GM23338 (cell line): ENCODE results near the gene TTC31. TPM values are rescaled to one million over a fixed set of nuclear protein-coding genes. Genes with fewer than 3 reads are reported as not detected.

Source experiments
- ATAC-seq: fragments of 200-7000 bp; cut with Tn5 transposase; 3 replicates; pipeline ENCODE4 v1.9.1; 2020
- DNase-seq: peaks from one replicate; pipeline ENCODE4 v3.0.0-alpha.2; 2015; ENCODE audit warnings: low spot score
- H2AFZ ChIP-seq: fragments of 200-600 bp; sonication (generic); 2 replicates; pipeline ENCODE4 v1.8.0; 2016; ENCODE audit warnings: antibody characterized with exemption, mild to moderate bottlenecking, moderate library complexity
- H3F3A ChIP-seq: fragments of 200-600 bp; sonication (generic); replicated peaks from 2 replicates; pipeline ENCODE4 v1.8.0; 2017; ENCODE audit warnings: antibody characterized with exemption, mixed run types, low read depth
- H3K27ac ChIP-seq: fragments of 200-600 bp; sonication (generic); 2 replicates; pipeline ENCODE4 v1.6.1; 2016; ENCODE audit warnings: low read depth
- H3K27me3 ChIP-seq: fragments of 200-600 bp; sonication (generic); 2 replicates; pipeline ENCODE4 v1.8.0; 2016; ENCODE audit warnings: mild to moderate bottlenecking, mixed run types, moderate library complexity; ENCODE audit not compliant: insufficient read depth
- H3K36me3 ChIP-seq: fragments of 200-600 bp; sonication (generic); 2 replicates; pipeline ENCODE4 v1.8.0; 2016; ENCODE audit warnings: mild to moderate bottlenecking; ENCODE audit not compliant: insufficient read depth
- H3K4me1 ChIP-seq: fragments of 200-600 bp; sonication (generic); 2 replicates; pipeline ENCODE4 v1.8.0; 2016; ENCODE audit warnings: mild to moderate bottlenecking, moderate library complexity; ENCODE audit not compliant: insufficient read depth
- H3K4me2 ChIP-seq: fragments of 200-600 bp; sonication (generic); 2 replicates; pipeline ENCODE4 v1.7.1; 2017; ENCODE audit warnings: mixed run types
- H3K4me3 ChIP-seq: fragments of 200-600 bp; sonication (generic); 2 replicates; pipeline ENCODE4 v1.6.1; 2016; ENCODE audit warnings: mixed run types
- H3K79me2 ChIP-seq: fragments of 200-600 bp; sonication (generic); replicated peaks from 2 replicates; pipeline ENCODE4 v1.8.0; 2017; ENCODE audit warnings: mild to moderate bottlenecking; ENCODE audit not compliant: insufficient read depth
- H3K9me2 ChIP-seq: fragments of 200-600 bp; sonication (generic); 2 replicates; pipeline ENCODE4 v1.8.0; 2017; ENCODE audit not compliant: insufficient read depth
- H4K20me1 ChIP-seq: fragments of 200-600 bp; sonication (generic); replicated peaks from 2 replicates; pipeline ENCODE4 v1.8.0; 2017; ENCODE audit warnings: mild to moderate bottlenecking; ENCODE audit not compliant: insufficient read depth
- H3K27ac Mint-ChIP-seq: 2 replicates; pipeline ENCODE4 v1.8.0; 2020; ENCODE audit warnings: inconsistent platforms, mild to moderate bottlenecking, moderate library complexity, mixed read lengths
- H3K27me3 Mint-ChIP-seq: 3 replicates; pipeline ENCODE4 v1.8.0; 2022; ENCODE audit warnings: low read depth, mild to moderate bottlenecking, moderate library complexity, mixed read lengths, inconsistent platforms; ENCODE audit not compliant: insufficient read depth, poor library complexity
- H3K36me3 Mint-ChIP-seq: 3 replicates; pipeline ENCODE4 v1.8.0; 2021; ENCODE audit warnings: low read depth, mild to moderate bottlenecking, inconsistent platforms, moderate library complexity, mixed read lengths
- H3K4me1 Mint-ChIP-seq: 3 replicates; pipeline ENCODE4 v1.8.0; 2020; ENCODE audit warnings: mild to moderate bottlenecking, inconsistent platforms, mixed read lengths
- H3K4me3 Mint-ChIP-seq: 3 replicates; pipeline ENCODE4 v1.8.0; 2021; ENCODE audit warnings: moderate library complexity, mild to moderate bottlenecking, inconsistent platforms, mixed read lengths
- H3K9me3 Mint-ChIP-seq: 3 replicates; pipeline ENCODE4 v1.8.0; 2020; ENCODE audit warnings: moderate library complexity, mild to moderate bottlenecking, inconsistent platforms, mixed read lengths
- CREB1 ChIP-seq: fragments of 250-450 bp; sonication (Bioruptor Pico); IDR thresholded peaks from 2 replicates; pipeline ENCODE4 v1.5.0; 2020; ENCODE audit warnings: low read depth, mild to moderate bottlenecking, moderate library complexity
- CTCF ChIP-seq, 2 experiments: fragments of 200-600 bp in 1 of 2; sonication (generic) in 1 of 2; conservative IDR thresholded peaks; 2 replicates each; pipeline versions ENCODE4 v1.5.1 to v1.6.1; 2016 to 2017; ENCODE audit warnings: antibody characterized with exemption in 2 of 2, low read depth in 2 of 2, mild to moderate bottlenecking in 2 of 2, moderate library complexity in 1 of 2
- ETS1 ChIP-seq: IDR thresholded peaks from 2 replicates; pipeline ENCODE4 v1.6.1; 2016; ENCODE audit warnings: antibody characterized with exemption
- EZH2 ChIP-seq: fragments of 200-600 bp; sonication (generic); IDR thresholded peaks from one replicate; pipeline ENCODE4 v1.8.0; 2017; ENCODE audit warnings: antibody characterized with exemption, mild to moderate bottlenecking, low read depth; ENCODE audit not compliant: unreplicated experiment
- EZH2phosphoT487 ChIP-seq: fragments of 200-600 bp; sonication (generic); IDR thresholded peaks from one replicate; pipeline ENCODE4 v1.8.1; 2018; ENCODE audit warnings: antibody characterized with exemption; ENCODE audit not compliant: unreplicated experiment
- JUNB ChIP-seq: IDR thresholded peaks from one replicate; pipeline ENCODE4 v1.6.1; 2016; ENCODE audit warnings: antibody characterized with exemption; ENCODE audit not compliant: unreplicated experiment
- NANOG ChIP-seq: IDR thresholded peaks from 2 replicates; pipeline ENCODE4 v1.6.1; 2016; ENCODE audit warnings: antibody characterized with exemption, borderline replicate concordance
- POLR2AphosphoS5 ChIP-seq: IDR thresholded peaks from 2 replicates; pipeline ENCODE4 v1.6.1; 2016; ENCODE audit warnings: antibody characterized with exemption, low read depth
- REST ChIP-seq: IDR thresholded peaks from one replicate; pipeline ENCODE4 v1.6.1; 2018; ENCODE audit warnings: antibody characterized with exemption; ENCODE audit not compliant: unreplicated experiment
- STAT1 ChIP-seq: IDR thresholded peaks from one replicate; pipeline ENCODE4 v1.6.1; 2016; ENCODE audit warnings: antibody characterized with exemption; ENCODE audit not compliant: unreplicated experiment
- ZNF114 ChIP-seq: fragments of 250-450 bp; sonication (Bioruptor Pico); IDR thresholded peaks from 2 replicates; pipeline ENCODE4 v1.5.0; 2020; ENCODE audit warnings: mild to moderate bottlenecking, moderate library complexity
- ZNF331 ChIP-seq: fragments of 250-450 bp; sonication (Bioruptor Pico); IDR thresholded peaks from 2 replicates; pipeline ENCODE4 v1.5.0; 2020; ENCODE audit warnings: low read depth, mild to moderate bottlenecking, moderate library complexity
- ZNF462 ChIP-seq: fragments of 250-450 bp; sonication (Bioruptor Pico); IDR thresholded peaks from 2 replicates; pipeline ENCODE4 v1.5.0; 2020; ENCODE audit warnings: mild to moderate bottlenecking, moderate library complexity
- polyA plus RNA-seq: library from polyadenylated mRNA; unstranded; fragments of >200 nt; fragmentation: Nextera tagmentation; extraction: Ambion mirVana; gene quantifications from 2 replicates; pipeline ENCODE4 v1.2.1, GENCODE V29; 2016
- total RNA-seq: library from RNA; depleted of rRNA; stranded (reverse); fragments of >200 nt; shearing (Covaris generic); gene quantifications from 2 replicates; pipeline ENCODE4 v1.2.3, GENCODE V29; 2014

TTC31 gene
- total and polyA plus RNA-seq, 2 experiments from 2014 or later, result 15.8 to 29.2 TPM

GRCh38 chr2:74515271-74515980 lies 32.5 kb downstream of the TTC31 start:
- Histone ChIP-seq H2AFZ (peak overlapping the region; percentile 94), H3K36me3 (no peaks in the 10 kb centered on the region), H3K79me2 (no peaks in the 10 kb centered on the region), H3K4me3 (peak overlapping the region; percentile 57), H3K27me3 (peaks cover 100% of the 10 kb centered on the region), H3K27ac (no peak overlapping the region), H4K20me1 (no peaks in the 10 kb centered on the region; the same call in 1 of the 2 replicates), H3F3A (peaks cover 5% of the 10 kb centered on the region; the same call in 1 of the 2 replicates), H3K4me2 (peak overlapping the region; percentile 80), H3K9me2 (peaks cover 7% of the 10 kb centered on the region), H3K4me1 (peaks cover 15% of the 10 kb centered on the region; the same call in 1 of the 2 replicates)
- Mint-ChIP-seq H3K9me3 (peaks cover 24% of the 10 kb centered on the region), H3K4me1 (peaks cover 11% of the 10 kb centered on the region), H3K27ac (no peak overlapping the region), H3K27me3 (peaks cover 90% of the 10 kb centered on the region), H3K36me3 (peaks cover 8% of the 10 kb centered on the region), H3K4me3 (peak overlapping the region; percentile 70)
- TF ChIP-seq NANOG, result no peak
- peak; percentile 93 for TF ChIP-seq EZH2
- TF ChIP-seq REST, result no peak
- no peak for TF ChIP-seq ZNF462 (CRISPR knock-in tag)
- TF ChIP-seq ZNF331 (CRISPR knock-in tag), result no peak
- TF ChIP-seq CTCF (conservative IDR thresholded peaks at IDR 0.05; ENCODE audit: low read depth in 2 of 2), result no peak
- TF ChIP-seq CREB1 (CRISPR knock-in tag), result peak; percentile 45
- no peak for TF ChIP-seq STAT1
- no peak for TF ChIP-seq POLR2AphosphoS5
- peak; percentile 68 for TF ChIP-seq EZH2phosphoT487
- TF ChIP-seq ETS1, result no peak
- TF ChIP-seq ZNF114 (CRISPR knock-in tag), result no peak
- no peak for TF ChIP-seq JUNB
- DNase-seq (peak; percentile 69), ATAC-seq (peak; percentile 37)
